GM18868 (cell line): ENCODE results near the gene TIMM21.

Experiments used
- ATAC-seq: cut with Tn5 transposase; IDR thresholded peaks from one replicate; pipeline ENCODE4 v1.9.1; 2021; ENCODE audit warnings: mild to moderate bottlenecking, moderate library complexity; ENCODE audit not compliant: unreplicated experiment

TIMM21 gene

GRCh38 chr18:74146756-74147155, 1.6 kb upstream of the TIMM21 start:
- ATAC-seq: no peak

GRCh38 chr18:74147491-74147778, 888 bp upstream of the TIMM21 start:
- no peak for ATAC-seq

GRCh38 chr18:74148543-74149070, 284 bp downstream of the TIMM21 start:
- ATAC-seq: peak; percentile 9

- no peak for ATAC-seq
Measured at GRCh38 chr18:74149878-74150277, 1.6 kb downstream of the TIMM21 start.

- no peak for ATAC-seq
Measured at GRCh38 chr18:74152270-74152669, 3.9 kb downstream of the TIMM21 start.

- no peak for ATAC-seq
Measured at GRCh38 chr18:74152857-74153256, 4.5 kb downstream of the TIMM21 start.

- ATAC-seq: no peak
Measured at GRCh38 chr18:74153377-74153776, 5.1 kb downstream of the TIMM21 start.

- ATAC-seq: no peak
Measured at GRCh38 chr18:74153793-74154192, 5.5 kb downstream of the TIMM21 start.

GRCh38 chr18:74154716-74155115, 6.4 kb downstream of the TIMM21 start:
- ATAC-seq: no peak

- ATAC-seq: no peak
Measured at GRCh38 chr18:74155276-74155675, 7.0 kb downstream of the TIMM21 start.

- peak; percentile 80 for ATAC-seq
Measured at GRCh38 chr18:74163019-74163660, 14.8 kb downstream of the TIMM21 start.

- no peak for ATAC-seq
Measured at GRCh38 chr18:74166386-74166785, 18.1 kb downstream of the TIMM21 start.

- peak; percentile 98 for ATAC-seq
Measured at GRCh38 chr18:74171910-74172606, 23.7 kb downstream of the TIMM21 start.

GRCh38 chr18:74172697-74173433, 24.5 kb downstream of the TIMM21 start:
- no peak for ATAC-seq

GRCh38 chr18:74173434-74173750, 25.1 kb downstream of the TIMM21 start:
- no peak for ATAC-seq

- ATAC-seq: no peak
Measured at GRCh38 chr18:74175658-74176057, 27.3 kb downstream of the TIMM21 start.

GRCh38 chr18:74178884-74179283, 30.6 kb downstream of the TIMM21 start:
- no peak for ATAC-seq

- ATAC-seq: no peak
Measured at GRCh38 chr18:74179623-74180199, 31.4 kb downstream of the TIMM21 start.

- ATAC-seq: no peak
Measured at GRCh38 chr18:74182335-74182734, 34.0 kb downstream of the TIMM21 start.

GRCh38 chr18:74183130-74183529, 34.8 kb downstream of the TIMM21 start:
- ATAC-seq: no peak

GRCh38 chr18:74184875-74185274, 36.6 kb downstream of the TIMM21 start:
- ATAC-seq: no peak

GRCh38 chr18:74185860-74186259, 37.5 kb downstream of the TIMM21 start:
- no peak for ATAC-seq
